Activated effector memory CD4-positive, alpha-beta T cell treated with Interleukin-2 at 50 U/mL for 16 hours (primary cell): Measurements from ENCODE around the gene TRAF2.
"Not testable (repeated sequence)": the region's sequence is repeated elsewhere in the genome, so short reads cannot be mapped to it uniquely, and the experiment has no call there.

Experiments
- DNase-seq: peaks from one replicate; pipeline ENCODE4 v3.0.0-alpha.2; 2020

Gene TRAF2

GRCh38 chr9:136882109-136882946, 4.0 kb upstream of the TRAF2 start:
- peak; percentile 74 for DNase-seq

GRCh38 chr9:136882947-136883283, 3.4 kb upstream of the TRAF2 start:
- DNase-seq: not testable (repeated sequence)

- DNase-seq: not testable (repeated sequence)
These were observed 2.6 kb upstream of the TRAF2 start for GRCh38 chr9:136883670-136884069.

- no peak for DNase-seq
These were observed 588 bp downstream of the TRAF2 start for GRCh38 chr9:136886610-136887597.

GRCh38 chr9:136888454-136888853, 2.1 kb downstream of the TRAF2 start:
- no peak for DNase-seq

- no peak for DNase-seq
These were observed 3.5 kb downstream of the TRAF2 start for GRCh38 chr9:136889858-136890257.

GRCh38 chr9:136890661-136891060, 4.3 kb downstream of the TRAF2 start:
- DNase-seq: no peak

GRCh38 chr9:136896027-136896426, 9.7 kb downstream of the TRAF2 start:
- no peak for DNase-seq

- DNase-seq: no peak
These were observed 12.3 kb downstream of the TRAF2 start for GRCh38 chr9:136898483-136899100.

GRCh38 chr9:136899196-136899595, 12.9 kb downstream of the TRAF2 start:
- no peak for DNase-seq

- no peak for DNase-seq
These were observed 14.2 kb downstream of the TRAF2 start for GRCh38 chr9:136900556-136900955.

GRCh38 chr9:136900988-136901515, 14.7 kb downstream of the TRAF2 start:
- no peak for DNase-seq

GRCh38 chr9:136901516-136902258, 15.4 kb downstream of the TRAF2 start:
- peak; percentile 51 for DNase-seq

- DNase-seq: peak; percentile 65
These were observed 16.0 kb downstream of the TRAF2 start for GRCh38 chr9:136902259-136902821.

GRCh38 chr9:136903041-136903554, 16.8 kb downstream of the TRAF2 start:
- DNase-seq: no peak

- no peak for DNase-seq
These were observed 19.9 kb downstream of the TRAF2 start for GRCh38 chr9:136906266-136906665.

- no peak for DNase-seq
These were observed 20.9 kb downstream of the TRAF2 start for GRCh38 chr9:136907011-136907914.

GRCh38 chr9:136910197-136910900, 24.0 kb downstream of the TRAF2 start:
- no peak for DNase-seq

GRCh38 chr9:136910901-136911245, 24.6 kb downstream of the TRAF2 start:
- no peak for DNase-seq
